ENCODE data around the gene GAGE13.
"Not testable (repeated sequence)": the region's sequence is repeated elsewhere in the genome, so short reads cannot be mapped to it uniquely, and the experiment has no call there.

- not testable (repeated sequence) for TF ChIP-seq CTCF (IDR thresholded peaks at IDR 0.05; ENCODE audit: low read length); EZH2 (IDR thresholded peaks at IDR 0.05; ENCODE audit: borderline replicate concordance, low read length)
These were observed 459 bp downstream of the GAGE13 start for GRCh38 chrX:49331841-49332240.

All from OCI-LY1 (cell line).